Fibroblast of lung (primary cell): Measurements from ENCODE around the gene CALML4. TPM values are rescaled to one million over a fixed set of nuclear protein-coding genes. Genes with fewer than 3 reads are reported as not detected.

Experiments used
- DNase-seq, 2 donors: peaks; one replicate each; pipeline versions ENCODE4 v3.0.0 to v3.0.0-alpha.2; 2010; ENCODE audit warnings: low read depth in 2 of 2
- H2AFZ ChIP-seq: 2 replicates; pipeline ENCODE4 v1.5.1; 2012; ENCODE audit warnings: low read length, control low read depth, inconsistent platforms
- H3K27ac ChIP-seq: 2 replicates; pipeline ENCODE4 v1.5.1; 2011; ENCODE audit warnings: low read length, control low read depth; ENCODE audit not compliant: insufficient read depth
- H3K27me3 ChIP-seq: 2 replicates; pipeline ENCODE4 v1.5.1; 2011; ENCODE audit warnings: mild to moderate bottlenecking, low read length; ENCODE audit not compliant: control insufficient read depth, insufficient read depth
- H3K36me3 ChIP-seq: 2 replicates; pipeline ENCODE4 v1.5.1; 2011; ENCODE audit warnings: low read length; ENCODE audit not compliant: control insufficient read depth, insufficient read depth
- H3K4me1 ChIP-seq: 2 replicates; pipeline ENCODE4 v1.5.1; 2011; ENCODE audit warnings: low read length; ENCODE audit not compliant: control insufficient read depth, insufficient read depth; ENCODE audit errors: extremely low read depth
- H3K4me2 ChIP-seq: 2 replicates; pipeline ENCODE4 v1.5.1; 2011; ENCODE audit warnings: low read length, control low read depth; ENCODE audit not compliant: insufficient read depth; ENCODE audit errors: extremely low read depth
- H3K4me3 ChIP-seq, 4 experiments: fragments of 200-600 bp in 1 of 4; sonication (generic) in 1 of 4; replicated peaks in 1 of 4; 2 replicates each; pipeline ENCODE4 v1.5.1; 2011 to 2016; ENCODE audit warnings: low read length in 4 of 4, low read depth in 3 of 4, mild to moderate bottlenecking in 3 of 4, control low read depth in 2 of 4, inconsistent platforms in 1 of 4, mixed read lengths in 1 of 4; ENCODE audit not compliant: insufficient read depth in 1 of 4; ENCODE audit errors: control extremely low read depth in 1 of 4
- H3K79me2 ChIP-seq: 2 replicates; pipeline ENCODE4 v1.5.1; 2012; ENCODE audit warnings: mild to moderate bottlenecking, low read length, inconsistent platforms; ENCODE audit not compliant: control insufficient read depth, insufficient read depth
- H3K9ac ChIP-seq: 2 replicates; pipeline ENCODE4 v1.5.1; 2011; ENCODE audit warnings: mild to moderate bottlenecking, low read length, control low read depth; ENCODE audit not compliant: insufficient read depth
- H3K9me3 ChIP-seq: 2 replicates; pipeline ENCODE4 v1.5.1; 2012; ENCODE audit warnings: low read depth, low read length; ENCODE audit not compliant: control insufficient read depth, insufficient read depth
- H4K20me1 ChIP-seq: 2 replicates; pipeline ENCODE4 v1.5.1; 2011; ENCODE audit warnings: low read length; ENCODE audit not compliant: control insufficient read depth, insufficient read depth; ENCODE audit errors: extremely low read depth
- EZH2 ChIP-seq: IDR thresholded peaks from 2 replicates; pipeline ENCODE4 v1.5.1; 2012; ENCODE audit warnings: low read length, control low read depth, mild to moderate bottlenecking; ENCODE audit errors: missing control alignments
- polyA plus RNA-seq, 2 donors: library from polyadenylated mRNA; depleted of rRNA in 1 of 2; stranded (reverse) in 1 of 2; unstranded in 1 of 2; fragments of >200 nt; gene quantifications; 2 replicates each; pipeline ENCODE4 v1.2.1, GENCODE V29; 2011 to 2012; ENCODE audit warnings: missing spikeins in 1 of 2
- total RNA-seq: library from RNA; depleted of rRNA; stranded (reverse); fragments of >200 nt; gene quantifications from 2 replicates; pipeline ENCODE4 v1.2.1, GENCODE V29; 2014
- TF ChIP-seq, protein P1 (sequence below), 2 donors: IDR thresholded peaks in 1 of 2; conservative IDR thresholded peaks in 1 of 2; 1 replicate in 1 of 2; 2 replicates in 1 of 2; pipeline ENCODE4 v1.5.1; 2011 to 2012; ENCODE audit warnings: low read length in 2 of 2, control low read depth in 1 of 2, inconsistent platforms in 1 of 2, low read depth in 1 of 2, mild to moderate bottlenecking in 1 of 2

Gene CALML4
- total and polyA plus RNA-seq, 2 donors (not counting 1 experiment from before 2014, with no cell fraction given) = 1.8 to 2.0 TPM

GRCh38 chr15:68232937-68233336, 27.8 kb upstream of the CALML4 start:
- no peak overlapping the region for H3K9ac ChIP-seq
- peaks cover 3% of the 10 kb centered on the region for H3K4me1 ChIP-seq
- no peaks in the 10 kb centered on the region for H4K20me1 ChIP-seq
- peaks cover 13% of the 10 kb centered on the region for H3K79me2 ChIP-seq
- H2AFZ ChIP-seq = no peak overlapping the region
- TF ChIP-seq, protein P1, sequence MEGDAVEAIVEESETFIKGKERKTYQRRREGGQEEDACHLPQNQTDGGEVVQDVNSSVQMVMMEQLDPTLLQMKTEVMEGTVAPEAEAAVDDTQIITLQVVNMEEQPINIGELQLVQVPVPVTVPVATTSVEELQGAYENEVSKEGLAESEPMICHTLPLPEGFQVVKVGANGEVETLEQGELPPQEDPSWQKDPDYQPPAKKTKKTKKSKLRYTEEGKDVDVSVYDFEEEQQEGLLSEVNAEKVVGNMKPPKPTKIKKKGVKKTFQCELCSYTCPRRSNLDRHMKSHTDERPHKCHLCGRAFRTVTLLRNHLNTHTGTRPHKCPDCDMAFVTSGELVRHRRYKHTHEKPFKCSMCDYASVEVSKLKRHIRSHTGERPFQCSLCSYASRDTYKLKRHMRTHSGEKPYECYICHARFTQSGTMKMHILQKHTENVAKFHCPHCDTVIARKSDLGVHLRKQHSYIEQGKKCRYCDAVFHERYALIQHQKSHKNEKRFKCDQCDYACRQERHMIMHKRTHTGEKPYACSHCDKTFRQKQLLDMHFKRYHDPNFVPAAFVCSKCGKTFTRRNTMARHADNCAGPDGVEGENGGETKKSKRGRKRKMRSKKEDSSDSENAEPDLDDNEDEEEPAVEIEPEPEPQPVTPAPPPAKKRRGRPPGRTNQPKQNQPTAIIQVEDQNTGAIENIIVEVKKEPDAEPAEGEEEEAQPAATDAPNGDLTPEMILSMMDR (conservative IDR thresholded peaks at IDR 0.05 in 1 of 2, IDR thresholded peaks at IDR 0.05 in 1 of 2; ENCODE audit: low read depth in 1 of 2, low read length in 2 of 2) = no peak
- TF ChIP-seq EZH2 = no peak
- H3K27ac ChIP-seq = no peak overlapping the region
- no peak overlapping the region for H3K4me3 ChIP-seq
- no peak for DNase-seq
- no peaks in the 10 kb centered on the region for H3K9me3 ChIP-seq
- no peak overlapping the region for H3K4me2 ChIP-seq
- no peaks in the 10 kb centered on the region for H3K36me3 ChIP-seq
- no peaks in the 10 kb centered on the region for H3K27me3 ChIP-seq

DNA sequence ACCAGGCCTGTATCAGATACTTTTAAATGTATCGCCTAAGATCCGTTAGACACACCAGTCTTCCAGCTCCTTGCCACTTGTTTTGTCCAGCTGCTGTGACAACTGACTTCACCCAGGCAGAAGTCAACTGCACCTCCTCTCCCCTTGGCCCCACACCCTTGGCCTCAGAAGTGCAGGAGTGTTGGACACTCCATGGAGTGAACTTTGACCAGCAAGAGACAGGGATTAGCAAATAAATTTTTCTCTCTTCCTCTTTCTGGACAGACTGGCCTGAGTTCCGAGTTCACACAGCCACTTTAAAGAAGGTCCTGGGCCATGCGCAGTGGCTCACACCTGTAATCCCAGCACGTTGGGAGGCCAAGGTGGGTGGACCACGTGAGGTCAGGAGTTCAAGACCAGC, 27.3 kb upstream of the CALML4 start:
- Histone ChIP-seq H3K27ac (no peak overlapping the region), H3K36me3 (no peaks in the 10 kb centered on the region), H4K20me1 (no peaks in the 10 kb centered on the region), H3K27me3 (no peaks in the 10 kb centered on the region), H3K9me3 (no peaks in the 10 kb centered on the region), H3K4me3 (no peak overlapping the region), H3K4me1 (peaks cover 3% of the 10 kb centered on the region), H2AFZ (no peak overlapping the region), H3K79me2 (peaks cover 17% of the 10 kb centered on the region), H3K4me2 (no peak overlapping the region), H3K9ac (no peak overlapping the region)
- DNase-seq = no peak
- TF ChIP-seq, protein P1 (conservative IDR thresholded peaks at IDR 0.05 in 1 of 2, IDR thresholded peaks at IDR 0.05 in 1 of 2; ENCODE audit: low read depth in 1 of 2, low read length in 2 of 2) = no peak
- TF ChIP-seq EZH2 = no peak

DNA sequence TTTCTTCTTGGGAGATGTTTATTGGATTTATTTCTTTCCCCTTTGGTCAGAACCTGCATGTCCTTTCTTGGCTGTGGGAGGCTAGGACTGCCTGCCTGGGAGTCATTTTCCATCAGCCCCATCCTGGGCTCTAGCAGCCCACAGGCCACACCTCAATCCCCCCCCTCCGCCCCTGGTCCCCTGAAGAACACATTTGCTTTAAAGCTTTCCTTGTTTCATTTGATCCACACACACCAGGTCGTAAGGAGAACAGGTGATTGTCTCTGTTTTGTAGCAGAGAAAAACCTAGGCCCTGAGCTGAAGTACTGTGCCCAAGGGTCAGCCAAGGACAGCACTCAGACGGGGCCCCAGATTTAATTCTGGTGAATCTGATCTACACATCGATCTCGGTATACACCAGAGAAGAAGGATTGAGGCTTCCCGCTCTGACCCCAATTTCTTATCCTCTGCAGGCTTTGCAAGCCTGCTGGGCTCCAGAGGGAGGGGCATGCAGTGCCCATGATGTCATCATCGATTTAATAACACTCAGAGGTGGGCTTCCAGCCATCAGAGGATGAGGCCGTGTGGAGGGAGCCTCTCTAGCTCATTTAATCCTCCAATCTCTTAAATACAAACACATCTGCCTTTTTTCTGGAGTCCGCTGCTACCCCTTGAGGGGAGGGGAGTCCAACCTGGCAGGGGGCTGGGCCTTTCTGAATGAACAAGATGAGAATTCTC, 26.1 kb upstream of the CALML4 start:
- H3K27ac ChIP-seq = no peak overlapping the region
- H4K20me1 ChIP-seq = no peaks in the 10 kb centered on the region

More for the DNA sequence above, 26.1 kb upstream of the CALML4 start:
- no peak for TF ChIP-seq EZH2
- TF ChIP-seq, protein P1 (conservative IDR thresholded peaks at IDR 0.05 in 1 of 2, IDR thresholded peaks at IDR 0.05 in 1 of 2; ENCODE audit: low read depth in 1 of 2, low read length in 2 of 2) = no peak
- DNase-seq = peak in 1 of 2 donors; percentile 3
- H3K4me3 ChIP-seq = no peak overlapping the region
- H3K79me2 ChIP-seq = peaks cover 22% of the 10 kb centered on the region
- no peaks in the 10 kb centered on the region for H3K27me3 ChIP-seq
- peaks cover 3% of the 10 kb centered on the region for H3K4me1 ChIP-seq
- no peak overlapping the region for H3K9ac ChIP-seq
- H3K4me2 ChIP-seq = no peak overlapping the region
- H3K36me3 ChIP-seq = no peaks in the 10 kb centered on the region
- no peak overlapping the region for H2AFZ ChIP-seq
- no peaks in the 10 kb centered on the region for H3K9me3 ChIP-seq
